Nucleus accumbens (tissue), 56 donors: Measurements from ENCODE around the gene TMEM107.

Experiments
- DNase-seq, 56 donors: peaks; one replicate each; lab custom pipeline; 2025; lab: John Stamatoyannopoulos, UW

The TMEM107 gene

DNA sequence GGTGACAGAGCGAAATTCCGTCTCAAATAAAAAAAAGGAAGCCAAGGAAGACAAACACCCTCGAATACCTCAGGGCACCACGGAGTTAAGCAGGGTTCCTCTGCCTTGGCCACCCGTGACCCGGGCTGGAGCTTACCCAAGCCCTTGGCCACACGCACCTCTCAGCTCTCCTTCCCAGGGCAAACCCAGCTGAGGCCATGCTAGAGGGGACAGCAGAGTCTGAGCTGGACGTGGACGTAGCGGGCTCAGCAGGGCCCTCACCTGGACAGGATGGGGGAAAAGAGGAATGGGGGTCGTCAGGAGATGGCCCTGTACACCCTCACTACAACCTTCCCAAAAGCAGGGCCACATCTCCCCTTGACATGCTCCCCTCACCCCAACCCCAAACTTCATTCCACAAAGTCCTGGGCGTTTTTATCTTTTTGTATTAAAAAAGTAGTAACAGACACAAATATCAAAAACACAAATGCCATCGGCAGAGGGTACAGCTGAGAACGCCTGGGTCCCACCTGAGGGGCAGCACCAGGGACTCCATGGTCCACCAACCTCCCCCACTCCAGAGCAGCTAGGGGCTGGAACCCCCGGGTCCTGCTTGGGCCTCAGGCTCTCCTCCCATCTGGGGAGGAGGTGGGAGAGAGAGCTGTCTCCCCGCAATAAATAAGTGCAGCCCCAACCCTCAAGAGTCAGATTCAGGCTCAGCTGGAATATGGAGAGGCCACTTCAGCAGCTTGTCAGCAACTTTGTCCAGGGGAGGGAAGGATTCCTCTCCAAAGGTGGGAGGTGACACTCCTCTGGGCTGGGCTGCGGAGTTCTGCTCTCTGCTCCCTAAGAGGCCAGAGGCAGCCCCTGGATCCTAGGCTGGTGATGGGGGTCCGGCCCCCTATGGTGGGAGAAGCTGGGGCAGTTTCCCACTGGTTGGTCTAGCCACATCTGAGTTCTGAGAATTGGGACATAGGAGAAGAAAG, 35.8 kb downstream of the TMEM107 start:
- no peak for DNase-seq

DNA sequence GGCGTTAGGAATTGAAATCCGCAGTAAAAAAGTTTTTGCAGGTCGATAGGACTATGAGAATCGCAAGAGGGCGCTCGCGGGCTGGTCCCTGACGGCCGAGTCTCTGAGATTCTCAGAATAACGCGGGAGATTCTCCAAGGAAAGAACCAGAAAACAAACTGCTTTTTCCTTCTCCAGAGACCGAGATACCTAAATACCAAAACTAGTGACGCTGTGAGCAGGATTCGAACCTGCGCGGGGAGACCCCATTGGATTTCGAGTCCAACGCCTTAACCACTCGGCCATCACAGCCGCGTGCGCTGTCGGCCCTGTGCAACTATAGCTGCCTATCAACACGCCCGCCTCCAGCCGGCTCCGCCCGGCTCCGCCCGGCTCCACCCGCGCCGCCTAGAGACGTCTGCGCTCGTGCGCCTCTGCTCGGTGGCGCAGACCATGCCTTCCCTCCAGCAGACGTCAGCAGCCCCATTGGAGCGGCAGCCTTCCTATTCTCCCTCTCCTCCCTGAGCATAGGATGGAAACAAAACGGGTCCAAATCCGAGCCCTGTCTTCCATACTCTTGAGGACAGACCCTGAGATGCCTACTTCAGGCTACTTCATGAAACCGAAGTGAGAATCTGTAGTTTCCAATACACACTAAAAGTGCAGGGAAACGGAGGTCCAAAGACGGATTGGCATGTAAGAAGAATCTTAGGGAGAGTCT, 37.4 kb downstream of the TMEM107 start:
- peak in 55 of 56 donors; percentile 55 to 98 (median 89) for DNase-seq

DNA sequence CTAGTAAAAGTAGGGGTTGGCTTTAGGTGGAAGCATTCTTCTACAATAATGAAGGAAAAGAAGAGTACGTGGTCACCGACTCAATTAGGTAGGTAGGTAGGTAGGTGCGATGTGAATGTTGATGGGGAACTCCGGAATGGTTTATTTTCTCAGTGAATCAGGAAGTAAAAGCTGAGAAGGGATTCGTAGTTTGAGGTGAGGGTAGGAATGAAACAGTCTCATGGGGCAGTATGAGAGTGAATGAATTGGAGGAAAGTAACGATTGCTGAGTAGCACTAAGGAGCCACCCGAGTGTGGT, 37.9 kb downstream of the TMEM107 start:
- no peak for DNase-seq

DNA sequence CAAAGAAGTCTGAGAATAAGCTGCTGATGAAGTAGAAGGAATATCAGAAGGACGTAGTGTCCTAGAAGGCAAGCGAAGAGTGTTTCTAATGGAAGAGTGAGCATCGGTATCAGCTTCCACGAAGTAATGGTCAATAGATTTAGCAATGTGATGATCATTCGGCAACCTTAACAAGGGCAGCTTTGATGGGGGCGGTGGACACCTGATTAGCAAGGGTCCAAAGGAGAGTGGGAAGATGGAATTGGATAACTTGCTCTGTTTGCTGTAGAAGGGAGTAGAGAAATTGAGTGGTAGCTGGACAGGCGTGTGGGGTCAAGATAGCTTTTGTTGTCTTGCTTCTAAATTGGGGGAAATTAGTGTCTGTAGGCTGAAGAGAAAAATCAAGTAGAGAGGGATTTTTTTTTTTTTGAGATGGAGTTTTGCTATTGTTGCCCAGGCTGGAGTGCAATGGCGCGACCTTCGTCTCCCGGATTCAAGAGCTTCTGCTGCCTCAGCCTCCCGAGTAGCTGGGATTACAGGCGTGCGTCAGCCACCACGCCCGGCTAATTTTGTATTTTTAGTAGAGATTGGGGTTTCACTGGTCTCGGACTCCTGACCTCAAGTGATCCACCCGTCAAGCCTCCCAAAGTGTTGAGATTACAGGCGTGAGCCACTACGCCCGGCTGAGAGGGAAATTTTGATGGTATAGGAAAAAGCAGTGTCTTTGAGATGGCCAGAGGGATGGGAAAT, 38.4 kb downstream of the TMEM107 start:
- no peak for DNase-seq

DNA sequence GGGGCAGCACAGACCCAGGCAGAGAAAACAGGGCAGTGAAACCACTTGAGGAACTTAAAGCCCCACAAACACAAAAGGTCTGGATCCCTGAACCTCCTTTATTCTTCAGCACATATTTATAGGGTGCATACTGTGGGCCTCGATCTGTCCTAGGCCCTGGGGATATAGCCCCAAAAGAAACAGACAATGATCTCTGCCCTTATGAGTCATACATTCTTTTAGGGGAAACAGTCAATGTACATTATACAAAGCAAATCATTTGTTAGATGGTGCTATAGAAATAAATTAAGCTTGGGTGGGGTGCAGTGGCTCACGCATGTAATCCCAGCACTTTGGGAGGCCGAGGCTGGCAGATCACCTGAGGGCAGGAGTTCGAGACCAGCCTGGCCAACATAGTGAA, 42.2 kb downstream of the TMEM107 start:
- no peak for DNase-seq

DNA sequence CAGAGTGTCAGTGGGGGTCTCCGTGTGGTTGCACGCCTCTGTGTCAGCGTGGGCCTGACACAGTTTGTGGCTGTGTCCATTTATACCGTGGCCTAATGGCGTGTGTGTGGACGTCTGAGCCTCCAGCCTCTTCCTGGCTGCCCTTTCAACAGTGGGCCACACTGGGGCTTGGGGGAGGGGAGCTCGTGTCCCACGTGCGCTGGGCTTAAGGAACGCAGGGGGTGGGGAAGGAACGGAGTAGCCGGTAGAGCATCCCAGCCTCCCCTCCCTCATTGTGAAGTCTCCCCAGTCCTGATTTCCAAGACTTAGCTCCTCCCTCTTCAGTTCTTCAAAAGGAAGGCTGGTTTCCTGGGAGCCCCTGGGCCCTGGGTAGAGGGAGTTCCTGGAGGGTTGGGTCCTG, 42.8 kb downstream of the TMEM107 start:
- no peak for DNase-seq

DNA sequence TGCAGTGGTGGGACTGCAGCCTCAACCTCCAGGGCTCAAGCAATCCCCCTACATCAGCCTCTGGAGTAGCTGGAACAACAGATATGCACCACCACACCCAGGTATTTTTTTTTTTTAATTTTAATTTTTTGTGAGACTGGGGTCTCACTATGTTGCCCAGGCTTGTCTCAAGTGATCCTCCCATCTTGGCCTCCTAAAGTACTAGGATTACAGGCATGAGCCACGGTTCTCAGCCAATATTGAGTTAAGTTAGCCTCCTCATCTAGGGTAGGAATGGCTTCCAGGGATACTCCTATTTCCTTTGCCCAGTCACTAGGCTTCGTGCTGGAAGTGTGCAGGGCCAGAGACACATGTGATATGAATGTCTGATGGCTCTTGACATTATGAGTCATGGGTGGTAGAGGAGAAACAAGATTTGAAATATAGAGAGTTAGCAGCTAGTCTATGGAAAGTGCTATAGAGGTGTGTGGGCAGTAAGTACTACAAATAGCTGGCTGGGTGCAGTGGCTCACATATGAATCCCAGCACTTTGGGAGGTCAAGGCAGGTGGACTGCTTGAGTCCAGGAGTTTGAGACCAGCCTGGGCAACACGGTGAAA, 44.2 kb downstream of the TMEM107 start:
- no peak for DNase-seq

DNA sequence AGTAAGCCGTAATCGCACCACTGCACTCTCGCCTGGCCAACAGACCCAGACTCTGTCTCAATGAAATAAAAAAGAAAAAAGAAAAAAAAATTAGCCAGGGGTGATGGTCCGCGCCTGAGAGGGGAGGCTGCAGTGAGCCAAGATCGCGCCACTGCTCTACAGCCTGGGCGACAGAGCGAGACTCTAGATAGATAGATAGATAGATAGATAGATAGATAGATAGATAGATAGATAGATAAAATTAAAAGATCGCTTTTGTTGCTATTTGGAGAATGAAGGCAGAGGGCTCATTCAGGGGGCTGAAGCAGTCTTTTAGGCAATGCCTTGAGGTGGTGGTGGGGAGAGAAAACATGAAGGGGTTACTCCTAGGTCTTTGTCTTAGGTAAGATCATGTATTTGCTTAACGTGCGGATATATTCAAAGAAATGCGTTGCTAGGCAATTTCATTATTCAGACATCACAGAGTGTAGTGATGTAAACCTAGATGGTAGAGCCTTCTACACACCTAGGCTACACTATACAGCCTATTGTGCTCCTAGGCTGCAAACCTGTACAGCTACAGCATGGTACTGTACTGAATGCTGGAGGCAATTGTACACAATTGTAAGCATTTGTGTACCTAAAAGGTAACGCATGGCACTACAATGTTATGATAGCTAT, 47.9 kb downstream of the TMEM107 start:
- no peak for DNase-seq

DNA sequence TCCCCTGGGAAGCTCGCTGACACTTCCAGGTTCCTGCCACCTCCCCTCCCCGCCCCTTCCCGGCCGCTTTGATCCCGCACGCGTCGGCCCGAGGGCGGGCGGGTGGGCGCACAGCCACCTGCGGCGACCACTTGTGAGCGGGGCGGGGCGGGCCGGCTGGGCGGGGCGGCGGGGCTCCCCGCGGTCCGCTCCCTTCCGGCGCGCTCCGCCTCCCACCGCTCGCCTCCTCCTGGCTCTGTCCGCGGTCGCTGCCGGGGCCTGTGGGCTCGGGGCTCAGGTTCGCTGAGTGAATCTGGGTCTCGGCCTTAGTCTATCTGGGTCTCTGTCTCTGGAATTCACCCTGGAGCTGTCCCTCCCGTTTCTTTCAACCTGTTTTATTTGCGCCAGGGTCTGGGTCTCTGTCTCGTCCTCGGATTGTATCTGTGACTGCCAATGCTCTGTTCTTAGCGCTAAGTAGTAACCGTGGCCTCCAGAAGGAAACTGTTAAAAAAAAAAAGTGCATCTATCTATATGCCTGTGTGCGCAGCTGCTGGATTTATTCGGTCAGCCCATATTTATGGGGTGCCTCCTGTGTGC, 49.6 kb downstream of the TMEM107 start:
- DNase-seq = peak in 14 of 56 donors; percentile 13 to 60 (median 46)

DNA sequence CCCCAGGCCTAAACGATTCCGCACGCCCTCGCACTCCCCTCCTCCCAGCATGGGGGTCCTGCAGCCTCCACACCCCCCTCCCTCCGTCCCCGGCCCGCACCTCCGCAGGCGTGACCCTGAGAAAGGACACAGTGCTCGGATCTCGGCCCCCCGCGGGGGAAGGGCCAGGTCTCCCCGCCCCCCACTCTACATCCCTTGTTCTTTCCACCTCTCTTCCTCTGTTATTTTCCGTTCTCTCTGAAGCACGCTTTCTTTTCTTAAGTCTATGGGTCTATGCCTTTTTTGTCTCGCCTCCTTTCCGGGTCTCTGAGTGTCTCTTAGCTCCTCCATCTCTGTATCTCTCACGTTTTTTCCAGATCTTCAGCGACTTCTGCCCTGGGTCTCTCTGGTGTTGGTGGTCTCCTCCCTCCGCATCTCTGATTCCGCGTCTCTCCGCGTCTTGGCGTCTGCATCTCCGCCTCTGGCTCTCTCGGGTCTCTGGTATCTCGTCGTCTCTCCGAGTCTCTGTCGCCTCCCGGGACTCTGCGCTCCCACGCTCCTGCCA, 50.2 kb downstream of the TMEM107 start:
- DNase-seq = peak in 3 of 56 donors; percentile 13 to 46 (median 40)

DNA sequence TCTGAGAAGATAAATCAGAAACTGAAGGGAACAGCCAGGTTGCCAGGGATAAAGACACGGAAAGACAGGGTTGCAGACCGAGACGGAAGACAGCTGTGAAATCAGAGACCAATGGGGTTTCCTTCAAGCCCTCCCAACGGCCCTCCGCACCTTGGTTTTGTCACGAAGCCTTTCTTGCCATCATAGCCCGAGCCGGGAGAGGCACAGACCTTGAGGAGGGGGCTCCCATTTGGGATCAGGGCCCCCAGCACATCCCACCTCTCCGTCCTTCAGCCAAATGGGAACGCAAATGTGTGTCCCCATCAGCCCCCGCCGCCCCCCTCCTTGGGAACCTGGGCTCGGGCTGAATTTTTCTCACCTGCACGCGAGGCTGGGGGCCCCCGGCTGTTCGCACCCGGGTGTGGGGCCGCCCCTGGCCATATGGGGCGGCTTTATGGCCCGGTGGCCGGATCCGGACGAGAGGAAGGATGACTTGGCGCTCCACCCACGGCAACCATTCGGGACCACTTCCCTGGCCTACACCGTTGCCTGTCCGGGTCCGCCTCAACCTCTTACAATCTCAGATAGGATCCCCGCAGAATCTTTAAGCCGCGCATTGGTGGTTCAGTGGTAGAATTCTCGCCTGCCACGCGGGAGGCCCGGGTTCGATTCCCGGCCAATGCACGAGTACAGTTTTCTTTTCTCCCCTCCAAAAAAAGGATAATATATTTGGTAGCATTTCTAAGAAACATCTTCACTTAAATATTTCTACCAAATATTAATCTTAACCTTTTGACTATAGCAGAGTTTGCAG, 50.8 kb downstream of the TMEM107 start:
- peak in 53 of 56 donors; percentile 22 to 93 (median 73) for DNase-seq

DNA sequence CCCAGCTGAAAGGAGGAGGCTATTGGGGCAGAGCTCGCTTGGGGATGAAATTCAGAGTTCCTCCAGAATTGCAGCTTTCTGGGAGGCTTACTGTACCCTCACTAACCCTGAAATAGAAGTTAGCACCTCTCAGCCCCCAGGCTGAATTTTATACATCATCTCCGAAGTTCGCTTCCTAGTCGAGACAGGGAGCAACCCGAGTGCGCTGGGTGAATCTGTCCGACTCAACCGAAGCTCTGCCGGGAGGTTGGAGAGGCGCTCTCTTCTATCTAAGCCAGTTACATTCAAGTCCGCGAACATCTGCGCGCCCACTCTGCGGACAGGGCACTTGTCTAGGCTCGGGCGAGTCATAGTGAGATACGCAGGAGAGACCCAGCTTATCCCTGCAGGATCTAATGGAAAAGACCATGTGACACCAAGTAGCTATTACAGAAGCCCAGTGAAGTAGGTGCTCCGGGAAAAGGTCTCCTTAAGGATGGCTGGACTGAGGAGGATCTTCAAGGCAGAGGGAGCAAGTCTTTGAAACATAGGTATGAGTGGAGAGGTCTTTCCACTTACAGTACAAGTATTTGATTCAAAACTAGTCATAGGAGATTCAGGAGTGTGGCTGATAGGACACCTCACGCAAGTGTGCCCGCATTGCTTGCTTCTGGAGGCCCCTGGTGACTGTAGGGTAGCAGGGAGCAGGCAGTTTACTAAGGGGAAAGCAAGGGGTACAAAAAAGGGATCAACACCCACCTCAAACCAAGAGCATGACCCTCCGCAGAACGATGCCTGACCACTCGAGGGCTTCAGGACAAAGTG, 51.6 kb downstream of the TMEM107 start:
- peak in 6 of 56 donors; percentile 13 to 47 (median 18) for DNase-seq

DNA sequence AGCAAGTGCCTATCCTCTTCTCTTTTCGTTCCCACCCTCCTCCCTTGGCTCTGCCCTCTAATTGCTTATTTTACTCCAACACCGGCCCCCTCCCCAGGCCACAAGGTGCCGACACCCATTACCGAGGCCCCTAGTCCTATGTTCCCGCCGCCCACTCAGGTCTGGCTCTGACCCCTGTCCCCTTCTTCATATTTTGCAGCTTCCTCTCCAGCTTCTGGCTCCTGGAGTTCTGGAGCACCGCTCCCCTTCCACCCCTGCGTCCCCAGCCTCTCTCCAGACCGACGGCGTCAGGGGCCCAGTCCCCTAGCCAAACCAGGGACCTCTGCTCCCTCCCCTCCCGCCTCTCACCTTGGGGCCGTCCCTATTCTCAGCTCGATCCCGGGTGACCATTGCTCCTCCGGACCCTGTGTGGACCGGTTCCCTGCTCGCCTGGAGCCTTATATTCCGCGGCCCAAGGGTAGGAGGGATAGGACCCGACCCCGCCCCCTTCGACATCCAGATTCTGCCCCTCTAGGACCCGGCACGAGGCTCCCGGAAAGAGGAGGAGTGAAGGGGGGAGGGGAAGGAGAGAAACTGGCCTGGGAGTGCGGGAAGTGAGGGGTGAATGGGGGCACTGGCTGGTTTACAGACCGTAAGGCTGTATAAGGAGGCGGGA, 52.4 kb downstream of the TMEM107 start, which contains the start of gene HES7:
HES7 (minus strand) TSS at position 412 of the 655 bp plus-strand sequence; CDS start at position 390, 22 bp downstream.
- no peak for DNase-seq

DNA sequence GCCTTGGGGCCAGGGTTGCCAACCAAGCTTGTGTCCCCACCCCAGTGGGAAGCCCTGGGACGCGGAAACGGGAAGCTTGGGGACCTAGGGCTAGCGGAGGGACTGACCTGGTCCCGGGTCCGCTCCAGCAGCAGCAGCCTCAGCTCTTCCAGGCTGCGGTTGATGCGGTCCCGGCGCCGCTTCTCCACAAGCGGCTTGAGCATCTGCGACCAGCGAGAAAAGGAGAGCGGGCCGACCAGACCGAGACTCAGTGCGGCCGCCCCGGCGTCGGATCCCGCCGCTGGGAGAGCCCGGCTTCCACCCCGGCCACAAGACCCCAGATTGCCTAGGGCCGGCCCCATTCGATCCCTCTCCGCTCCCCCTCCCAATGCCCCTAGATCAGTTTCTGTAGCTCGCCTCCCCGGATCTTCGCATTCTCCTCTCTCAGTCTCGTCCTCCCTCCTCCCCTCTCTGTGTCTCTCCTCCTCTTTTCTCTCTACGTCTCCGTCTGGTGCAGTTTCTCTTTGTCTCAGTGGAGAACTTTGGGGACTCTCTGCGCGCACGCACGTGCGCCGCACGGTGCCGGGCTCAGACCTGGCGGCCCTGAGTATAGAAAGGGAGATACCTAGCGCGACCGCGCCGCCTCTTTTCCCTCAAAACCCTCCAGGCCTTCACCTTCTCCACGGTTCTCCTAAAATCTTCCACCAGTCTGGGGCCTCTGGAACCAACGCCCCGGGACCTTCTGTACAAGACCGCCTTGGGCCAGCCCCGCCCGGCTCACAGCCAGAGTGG, 53.1 kb downstream of the TMEM107 start:
- no peak for DNase-seq
